Activated gamma-delta T cell treated with anti-CD3 and anti-CD28 coated beads, Interleukin-2, amount 50 U/mL, for 16 hours (primary cell): ENCODE measurements around the gene CYP26B1.

ENCODE experiments used
- DNase-seq: peaks from one replicate; pipeline ENCODE4 v3.0.0-alpha.2; 2020; ENCODE audit warnings: low read depth

CYP26B1 gene

DNA sequence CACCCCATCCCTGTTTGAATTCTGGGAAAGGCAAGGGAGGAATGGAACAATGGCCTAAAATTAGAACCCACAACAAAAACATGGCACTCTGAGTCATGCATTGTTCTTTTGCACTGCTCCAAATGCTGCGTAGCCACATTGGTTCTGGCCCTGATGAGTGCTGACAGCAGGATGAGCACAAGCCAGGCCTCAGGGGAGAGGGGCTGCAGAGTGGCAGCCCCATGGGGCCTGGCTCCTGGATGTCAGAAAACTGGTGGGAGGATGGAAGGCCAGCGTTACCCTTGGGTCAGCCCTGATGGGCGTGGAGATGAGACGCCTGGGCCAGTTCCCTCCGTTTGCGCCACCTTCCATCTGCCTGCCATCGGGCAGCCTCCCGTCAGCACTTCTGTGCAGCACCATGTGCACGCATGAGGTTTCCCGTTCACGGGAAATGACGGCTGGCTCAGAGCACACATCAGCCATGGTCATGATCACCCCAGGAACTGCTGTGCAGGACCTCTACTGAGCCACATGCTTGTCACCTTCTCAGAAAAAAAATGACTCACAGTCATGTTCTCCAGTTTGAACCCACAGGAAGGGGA lies 65.6 kb downstream of the CYP26B1 start:
- no peak for DNase-seq

DNA sequence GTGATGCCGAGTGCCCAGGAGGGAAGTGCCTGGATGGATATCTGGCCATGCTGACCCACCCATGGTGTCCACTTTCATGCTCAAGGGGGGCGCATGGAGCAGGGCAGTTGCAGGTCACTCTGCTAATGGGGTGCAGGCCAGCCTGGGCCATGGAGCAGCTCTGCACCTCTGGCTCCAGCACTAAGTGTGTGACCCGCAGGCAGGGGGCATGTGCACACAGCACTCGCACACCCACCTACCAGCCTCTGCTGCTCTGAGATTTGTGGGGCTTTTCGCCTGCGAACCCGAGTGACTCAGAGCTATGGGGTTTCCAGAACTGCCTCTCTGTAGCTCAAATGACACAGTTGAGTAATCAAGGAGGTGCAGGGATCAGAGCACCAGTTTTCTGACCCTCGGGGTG lies 66.2 kb downstream of the CYP26B1 start:
- no peak for DNase-seq

DNA sequence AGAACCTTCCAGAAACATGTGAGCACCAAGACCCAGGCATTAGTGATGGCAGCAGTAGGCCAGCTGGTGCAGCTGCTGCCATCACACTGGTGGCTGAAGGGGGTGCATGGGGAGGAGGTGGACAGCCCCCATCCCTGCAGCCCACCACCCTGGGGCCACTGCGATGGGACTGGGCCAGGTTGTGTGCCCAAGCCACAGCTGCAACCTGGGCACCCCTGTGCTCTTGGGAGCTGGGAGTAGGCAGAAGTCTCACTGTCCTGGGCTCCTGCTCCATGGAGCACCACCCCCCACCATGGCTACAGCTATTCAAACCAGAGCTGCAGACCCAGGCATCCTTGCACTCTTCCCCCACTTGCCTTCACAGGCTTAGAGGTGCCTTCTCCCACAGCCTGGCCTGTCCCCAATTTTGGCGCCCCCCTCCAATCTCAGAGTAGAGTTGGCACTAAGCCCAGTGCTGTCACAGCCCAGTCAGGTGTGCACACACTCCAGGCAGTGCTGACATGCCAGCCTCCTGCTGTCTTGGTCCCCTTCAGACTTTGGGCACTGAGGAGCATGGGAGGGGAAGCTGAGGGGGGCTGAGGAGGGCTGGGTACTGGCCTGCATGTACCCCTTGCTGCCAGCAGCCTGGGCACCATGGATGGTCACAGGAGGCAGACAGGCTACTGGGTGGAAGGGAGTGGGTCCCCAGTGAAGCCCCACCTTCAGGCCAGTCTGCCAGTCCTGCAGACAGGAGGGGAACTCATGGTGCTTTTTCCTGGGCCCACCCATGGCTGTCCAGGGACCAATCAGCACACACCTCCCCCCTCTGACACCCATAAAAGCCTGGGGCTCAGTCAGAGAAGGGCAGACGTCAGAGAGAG lies 67.1 kb downstream of the CYP26B1 start:
- DNase-seq, result no peak
